DMS 273 (cell line): Measurements from ENCODE around the gene FGFBP3.
"Not testable (repeated sequence)": the region's sequence is repeated elsewhere in the genome, so short reads cannot be mapped to it uniquely, and the experiment has no call there.

ENCODE experiments used
- DNase-seq: peaks from one replicate; lab custom pipeline; 2025; ENCODE audit not compliant: unreplicated experiment; lab: John Stamatoyannopoulos, UW

FGFBP3 gene

GRCh38 chr10:91901784-91902677 lies 7.3 kb downstream of the FGFBP3 start:
- DNase-seq: peak; percentile 4

- no peak for DNase-seq
These were observed 11.9 kb downstream of the FGFBP3 start for GRCh38 chr10:91897421-91897820.

GRCh38 chr10:91896212-91896756 lies 13.0 kb downstream of the FGFBP3 start:
- DNase-seq: no peak

DNA sequence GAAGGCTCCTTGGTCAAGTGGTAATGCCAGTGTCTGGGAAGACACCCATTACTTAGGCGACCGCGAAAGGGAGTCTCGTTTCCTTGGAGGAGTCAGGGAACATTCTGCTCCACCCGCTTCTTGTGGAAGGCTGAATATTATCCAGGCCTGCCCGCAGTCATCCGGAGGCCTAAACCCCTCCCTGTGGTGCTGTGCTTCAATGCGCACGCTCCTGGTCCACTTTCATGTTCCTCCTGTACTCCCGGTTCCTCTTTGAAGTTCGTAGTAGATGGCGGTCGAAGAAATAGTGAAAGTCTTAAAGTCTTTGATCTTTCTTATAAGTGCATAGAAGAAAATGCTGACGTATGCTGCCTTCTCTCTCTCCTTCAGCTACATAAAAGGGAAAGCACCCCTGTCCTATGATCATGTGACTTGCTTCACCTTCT lies 15.0 kb downstream of the FGFBP3 start:
- not testable (repeated sequence) for DNase-seq

GRCh38 chr10:91893051-91893450 lies 16.2 kb downstream of the FGFBP3 start:
- DNase-seq: no peak

DNA sequence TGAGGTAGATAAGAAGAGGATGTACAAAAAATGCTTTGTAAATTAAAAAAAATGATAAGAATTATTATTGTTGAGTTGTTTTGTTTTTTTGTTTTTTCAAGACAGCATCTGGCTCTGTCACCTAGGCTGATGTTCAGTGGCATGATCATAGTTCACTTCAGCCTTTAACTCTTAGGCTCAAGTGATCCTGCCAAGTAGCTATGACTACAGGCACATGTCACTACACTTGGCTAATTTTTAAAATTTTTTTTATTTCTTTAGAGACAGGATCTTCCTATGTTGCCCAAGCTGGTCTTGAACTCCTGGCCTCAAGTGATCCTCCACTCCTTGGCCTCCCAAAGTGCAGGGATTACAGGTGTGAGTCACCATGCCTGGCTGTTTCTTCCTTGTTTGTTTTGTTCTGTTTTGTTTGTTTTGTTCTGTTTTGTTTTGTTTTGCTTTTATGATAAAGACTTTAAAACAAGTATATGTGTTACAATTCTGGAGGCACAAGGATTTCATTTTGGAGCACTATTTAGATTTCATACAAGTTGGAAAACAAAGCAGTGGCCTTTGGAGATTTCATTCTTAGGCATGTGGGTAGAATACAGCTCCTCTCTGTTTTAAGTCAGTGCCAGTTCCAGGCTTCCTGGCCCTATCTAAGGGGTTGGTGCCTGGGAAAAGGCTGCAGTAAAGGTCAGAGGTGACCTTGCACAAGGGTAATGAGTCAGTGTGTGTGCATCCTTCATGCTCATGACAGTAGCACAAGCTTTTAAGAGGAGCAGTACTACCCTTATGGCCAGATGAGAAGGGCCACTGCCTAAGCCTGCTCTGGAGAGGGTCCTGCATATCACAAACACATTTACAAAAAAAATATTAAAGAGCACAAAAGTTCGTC lies 17.9 kb downstream of the FGFBP3 start:
- DNase-seq: no peak

DNA sequence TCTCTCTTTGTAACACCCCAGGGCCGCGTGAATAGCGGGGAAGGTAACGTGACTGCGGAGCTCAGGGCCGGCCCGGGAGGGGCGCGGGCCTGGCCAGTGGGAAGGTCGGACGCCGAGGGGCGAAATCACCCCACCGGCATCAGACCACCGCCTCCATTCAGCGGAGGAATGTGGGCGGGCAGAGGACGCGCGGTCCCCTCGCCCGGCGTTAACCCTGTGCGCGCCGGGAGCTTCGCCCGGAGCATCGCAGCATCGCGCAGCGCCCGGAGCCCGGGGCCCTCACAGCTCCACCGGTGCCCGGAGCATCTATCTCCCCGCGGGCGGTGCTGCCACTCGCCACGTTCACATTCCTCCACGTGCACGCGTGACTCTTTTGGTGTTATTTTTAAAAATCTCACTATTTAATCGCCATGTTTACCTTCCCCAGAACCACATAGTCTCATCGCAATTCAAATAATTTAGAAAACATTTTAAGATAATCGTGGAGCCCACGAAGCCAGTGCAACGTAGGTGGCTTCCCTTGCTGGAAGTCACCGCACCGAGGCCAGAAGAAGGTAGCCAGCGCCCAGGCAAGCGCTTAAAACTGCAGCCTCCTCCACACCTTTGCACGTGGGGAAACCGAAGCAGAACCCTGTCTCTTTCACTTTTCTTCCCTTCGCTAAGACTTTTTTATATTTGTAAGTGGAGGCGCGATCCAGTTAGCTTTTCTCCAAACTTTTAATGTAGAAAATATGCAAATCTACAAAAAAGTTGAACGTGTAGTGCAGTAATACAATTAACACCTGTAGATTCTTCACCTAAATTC lies 21.8 kb downstream of the FGFBP3 start:
- peak; percentile 61 for DNase-seq

DNA sequence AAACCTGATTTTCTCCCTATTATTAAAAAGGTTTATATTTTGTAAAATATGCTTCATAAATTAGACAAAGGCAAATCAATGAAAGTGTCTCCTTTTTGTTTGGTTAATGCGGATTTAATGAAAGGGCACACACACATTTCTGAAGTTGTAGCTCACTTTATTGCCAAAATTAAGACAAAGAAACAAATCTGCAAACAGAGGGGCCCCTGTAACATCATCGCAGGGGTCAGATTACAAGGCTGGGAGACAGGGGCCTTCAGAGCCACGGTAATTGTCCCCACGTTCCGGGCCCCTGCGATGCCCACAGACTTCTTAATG lies 22.4 kb downstream of the FGFBP3 start:
- DNase-seq: no peak

- no peak for DNase-seq
These were observed 23.8 kb downstream of the FGFBP3 start for GRCh38 chr10:91885362-91886079.

GRCh38 chr10:91884536-91884935 lies 24.8 kb downstream of the FGFBP3 start:
- no peak for DNase-seq

DNA sequence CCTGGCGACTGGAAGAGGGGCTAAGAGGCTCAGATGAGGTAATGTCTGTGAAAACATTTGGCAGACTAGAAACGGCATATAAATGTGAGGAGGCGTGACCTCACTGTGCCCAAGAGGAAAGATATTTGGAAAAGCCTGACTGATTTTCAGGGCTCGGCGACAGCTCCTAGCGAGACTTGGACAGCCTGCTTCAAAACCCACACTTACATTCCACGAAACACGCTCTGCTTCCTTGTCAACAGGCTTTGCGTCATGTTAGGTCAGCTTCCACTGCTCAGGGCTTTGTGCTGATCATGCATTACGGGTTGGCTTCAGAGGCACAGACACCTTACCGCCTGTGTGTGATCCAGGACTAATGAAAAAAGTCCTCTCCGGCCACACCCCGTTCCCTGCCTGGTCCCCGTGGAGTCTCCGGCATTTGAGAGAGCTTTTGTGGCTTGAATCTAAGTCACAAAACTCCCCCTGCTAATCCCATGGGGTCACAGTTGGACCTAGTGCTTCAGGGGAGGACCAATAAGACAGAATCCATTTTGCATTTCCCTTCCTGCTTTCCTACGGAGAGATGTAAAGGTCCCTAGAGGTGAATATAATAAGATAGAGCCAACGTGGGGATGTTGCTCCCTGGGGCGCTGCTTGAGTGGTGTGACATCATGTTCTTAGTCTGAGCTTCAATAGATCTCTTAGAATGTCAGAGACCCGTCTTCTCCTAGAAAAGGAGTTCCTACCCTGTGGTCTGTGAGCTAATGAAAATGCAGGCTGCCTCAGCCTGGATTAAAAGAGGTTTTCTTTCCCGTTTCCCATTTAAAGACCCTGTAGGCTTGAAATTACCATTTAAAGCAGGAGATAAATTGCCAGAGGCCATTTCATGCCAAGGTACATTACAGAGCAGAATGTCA lies 25.5 kb downstream of the FGFBP3 start:
- DNase-seq: peak; percentile 40

GRCh38 chr10:91880310-91880709 lies 29.0 kb downstream of the FGFBP3 start:
- DNase-seq: peak; percentile 29

- DNase-seq: peak; percentile 27
These were observed 29.6 kb downstream of the FGFBP3 start for GRCh38 chr10:91879515-91880170.

DNA sequence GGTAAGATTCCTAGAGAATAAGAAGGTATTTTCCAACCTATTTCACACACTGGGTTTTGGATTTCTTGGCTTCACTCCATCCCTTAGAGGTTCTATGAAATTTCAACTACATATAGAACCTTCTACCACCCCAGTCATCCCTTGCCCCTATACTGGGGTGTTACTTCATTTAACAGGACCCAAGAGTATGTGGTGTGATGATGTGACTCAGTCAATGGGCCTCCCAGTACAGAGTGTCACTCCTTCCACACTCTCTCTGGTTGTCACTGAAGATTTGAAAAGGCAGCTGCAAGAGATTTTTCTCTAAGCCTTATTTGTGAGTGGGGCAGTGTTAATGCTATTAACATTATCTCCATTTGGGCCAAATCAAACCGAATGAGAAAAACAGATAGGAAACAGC lies 33.5 kb downstream of the FGFBP3 start:
- DNase-seq: no peak

- DNase-seq: no peak
These were observed 34.1 kb downstream of the FGFBP3 start for GRCh38 chr10:91875156-91875555.

GRCh38 chr10:91865562-91866081 lies 43.7 kb downstream of the FGFBP3 start:
- no peak for DNase-seq

GRCh38 chr10:91864744-91865143 lies 44.5 kb downstream of the FGFBP3 start:
- DNase-seq: no peak

GRCh38 chr10:91864099-91864498 lies 45.2 kb downstream of the FGFBP3 start:
- DNase-seq: peak; percentile 55
